ENCODE measurements around the gene WNT11. TPM values are rescaled to one million over a fixed set of nuclear protein-coding genes. Genes with fewer than 3 reads are reported as not detected.

The WNT11 gene
- total RNA-seq, 1 donor from 2014 or later = 3.4 TPM

DNA sequence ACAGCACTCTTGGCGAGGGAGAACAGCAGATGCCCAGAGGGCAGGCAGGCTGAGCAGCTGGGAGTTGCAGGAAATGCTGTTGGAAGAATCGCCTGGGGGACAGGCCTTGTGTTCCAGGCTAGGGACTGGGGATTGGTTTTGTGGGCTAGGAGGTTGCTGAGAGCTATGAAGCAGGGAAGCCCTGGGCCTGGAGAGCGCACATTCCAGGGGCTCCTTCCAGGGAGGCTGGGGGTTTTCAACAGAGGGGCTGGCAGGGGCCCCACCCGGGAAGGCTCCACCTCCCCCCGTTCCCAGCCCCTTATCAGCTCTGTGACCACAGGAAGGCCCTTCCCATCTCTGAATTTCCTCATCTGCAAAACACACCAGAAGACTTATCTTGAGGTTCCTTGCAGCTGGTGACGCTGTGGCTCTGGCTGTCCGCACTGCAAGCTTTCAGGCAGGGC lies 21.7 kb downstream of the WNT11 start:
- DNase-seq (ENCODE audit: low spot score) = no peak
- peak; percentile 25 for ATAC-seq

GRCh38 chr11:76181371-76181770 lies 24.9 kb downstream of the WNT11 start:
- ATAC-seq (no peak), DNase-seq (ENCODE audit: low spot score) (no peak)

GRCh38 chr11:76179147-76179546 lies 27.2 kb downstream of the WNT11 start:
- ATAC-seq = no peak
- no peak for DNase-seq (ENCODE audit: low spot score)

DNA sequence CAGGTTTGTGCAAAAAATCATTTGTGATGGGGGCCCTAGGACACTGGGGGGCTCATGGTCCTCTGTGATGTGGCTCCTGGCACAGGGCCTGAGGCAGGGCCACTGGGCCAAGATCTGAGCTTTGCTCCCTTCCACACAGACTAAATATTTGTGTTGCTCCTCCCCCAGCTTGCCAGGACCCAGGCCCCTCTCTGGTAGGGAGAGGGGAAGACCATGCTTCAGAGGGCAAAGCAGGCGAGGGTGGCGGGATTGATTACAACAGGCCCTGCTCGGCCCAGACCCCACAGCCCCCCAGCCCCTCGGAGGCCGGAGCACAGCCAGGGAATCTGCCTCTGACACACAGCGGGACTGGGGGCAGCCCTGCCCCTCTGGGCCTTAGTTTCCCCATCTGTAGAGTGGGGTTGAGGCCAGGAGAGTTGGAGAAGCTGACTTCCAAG lies 29.0 kb downstream of the WNT11 start:
- ATAC-seq (no peak), DNase-seq (ENCODE audit: low spot score) (no peak)

- no peak for DNase-seq (ENCODE audit: low spot score)
- ATAC-seq = no peak
Measured at GRCh38 chr11:76176463-76176862, 29.8 kb downstream of the WNT11 start.

- no peak for ATAC-seq
- DNase-seq (ENCODE audit: low spot score) = no peak
Measured at GRCh38 chr11:76175783-76176182, 30.5 kb downstream of the WNT11 start.

GRCh38 chr11:76174330-76174729 lies 32.0 kb downstream of the WNT11 start:
- ATAC-seq = no peak
- DNase-seq (ENCODE audit: low spot score) = no peak

- DNase-seq (ENCODE audit: low spot score) (no peak), ATAC-seq (no peak)
Measured at GRCh38 chr11:76173663-76174062, 32.6 kb downstream of the WNT11 start.

DNA sequence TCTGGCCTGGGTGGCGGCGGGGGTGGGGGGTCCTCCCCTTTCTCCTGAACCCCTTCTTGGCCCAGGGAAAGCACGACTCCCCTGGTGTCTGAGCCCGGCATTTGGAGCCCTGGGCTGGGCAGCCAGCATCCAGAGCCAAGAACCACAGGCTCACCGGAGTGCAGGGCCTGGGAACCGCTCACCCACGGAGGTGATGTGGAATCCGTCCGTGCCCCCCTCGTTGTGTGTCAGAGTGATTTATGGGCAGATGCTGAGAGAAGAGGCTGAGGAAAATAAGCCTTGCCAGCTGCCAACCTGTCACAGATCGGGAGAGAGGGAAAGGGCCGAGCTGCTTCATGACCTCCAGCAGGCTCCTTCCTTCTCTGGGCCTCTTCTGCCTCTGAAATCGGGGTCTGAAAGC lies 33.7 kb downstream of the WNT11 start:
- DNase-seq (ENCODE audit: low spot score) = no peak
- ATAC-seq = no peak

- DNase-seq (ENCODE audit: low spot score) (no peak), ATAC-seq (no peak)
Measured at GRCh38 chr11:76170468-76170867, 35.8 kb downstream of the WNT11 start.

DNA sequence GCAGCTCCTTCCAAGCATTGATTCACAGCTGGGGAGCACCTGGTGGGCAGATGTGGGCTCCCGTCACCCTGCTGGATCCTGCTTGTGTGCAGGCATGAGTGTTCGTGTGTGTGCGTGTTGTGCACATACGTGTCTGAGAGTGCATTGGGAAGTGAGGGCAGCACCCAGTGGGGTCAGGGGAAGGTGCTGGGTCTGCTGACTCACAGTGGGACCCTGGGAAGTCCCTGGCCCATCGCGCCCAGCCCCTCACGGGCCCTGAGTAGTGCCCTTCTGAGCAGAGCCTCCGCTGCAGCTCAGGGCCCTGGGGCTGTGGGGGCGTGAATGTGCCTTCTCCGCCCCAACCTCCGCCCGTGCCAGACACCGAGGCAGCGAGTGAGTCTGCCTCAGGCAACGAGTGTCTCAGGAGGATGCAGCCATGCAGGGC lies 36.8 kb downstream of the WNT11 start:
- ATAC-seq (no peak), DNase-seq (ENCODE audit: low spot score) (no peak)

DNA sequence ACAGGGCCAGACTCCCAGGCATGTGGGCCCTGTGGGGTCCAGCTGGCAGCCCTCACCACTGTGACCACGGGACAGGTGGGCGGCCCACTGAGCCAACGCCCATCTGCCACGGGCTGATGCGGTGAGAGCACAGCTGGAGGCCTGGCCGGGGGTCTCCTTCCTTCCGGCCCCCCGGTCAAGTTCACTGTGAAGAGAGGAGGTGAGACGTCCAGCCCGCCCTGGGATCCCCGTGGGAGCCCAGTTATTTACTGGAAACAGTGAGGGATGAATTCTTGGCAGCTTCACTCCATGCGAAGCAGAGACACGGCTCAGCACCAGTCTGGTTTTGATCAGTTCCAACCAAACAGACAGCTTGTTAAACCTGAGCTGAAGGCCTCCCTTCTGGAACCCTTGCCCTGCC lies 38.7 kb downstream of the WNT11 start:
- DNase-seq (ENCODE audit: low spot score) (no peak), ATAC-seq (no peak)

GRCh38 chr11:76166314-76166713 lies 40.0 kb downstream of the WNT11 start:
- ATAC-seq = no peak
- no peak for DNase-seq (ENCODE audit: low spot score)

DNA sequence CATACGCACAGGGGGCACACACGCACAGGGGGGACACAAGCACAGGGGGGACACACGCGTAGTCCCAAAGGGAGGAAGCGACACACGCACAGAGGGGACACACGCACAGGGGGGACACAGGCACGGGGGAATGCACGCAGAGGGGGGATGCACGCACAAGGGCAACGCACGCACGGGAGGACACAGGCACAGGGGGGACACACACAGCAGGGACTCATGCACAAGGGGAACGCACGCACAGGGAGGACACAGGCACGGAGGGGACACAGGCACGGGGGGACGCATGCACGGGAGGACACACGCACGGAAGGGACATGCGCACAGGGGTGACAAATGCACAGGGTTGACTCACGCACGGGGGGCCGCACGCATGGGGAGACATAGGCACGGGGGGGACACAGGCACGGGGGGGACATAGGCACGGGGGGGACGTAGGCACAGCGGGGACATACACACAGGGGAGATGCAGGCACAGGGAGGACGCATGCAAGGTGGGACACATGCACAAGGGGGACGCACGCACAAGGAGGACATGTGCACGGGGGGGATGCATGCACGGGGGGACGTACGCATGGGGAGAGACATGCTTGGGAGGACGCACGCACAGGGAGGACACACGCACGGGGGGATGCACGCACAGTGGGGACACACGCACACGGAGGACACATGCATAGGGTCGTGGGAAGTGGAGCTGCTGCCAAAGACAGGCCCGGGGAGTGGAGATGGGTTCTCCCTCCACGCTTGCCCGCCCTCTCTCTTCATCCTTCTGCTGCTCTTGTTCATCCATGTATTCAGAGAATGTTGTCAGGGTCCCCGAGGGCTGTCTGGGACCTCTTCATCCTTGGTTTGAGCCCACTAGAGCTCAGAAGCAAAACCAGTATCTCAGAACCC lies 41.2 kb downstream of the WNT11 start:
- DNase-seq (ENCODE audit: low spot score) = no peak
- no peak for ATAC-seq

DNA sequence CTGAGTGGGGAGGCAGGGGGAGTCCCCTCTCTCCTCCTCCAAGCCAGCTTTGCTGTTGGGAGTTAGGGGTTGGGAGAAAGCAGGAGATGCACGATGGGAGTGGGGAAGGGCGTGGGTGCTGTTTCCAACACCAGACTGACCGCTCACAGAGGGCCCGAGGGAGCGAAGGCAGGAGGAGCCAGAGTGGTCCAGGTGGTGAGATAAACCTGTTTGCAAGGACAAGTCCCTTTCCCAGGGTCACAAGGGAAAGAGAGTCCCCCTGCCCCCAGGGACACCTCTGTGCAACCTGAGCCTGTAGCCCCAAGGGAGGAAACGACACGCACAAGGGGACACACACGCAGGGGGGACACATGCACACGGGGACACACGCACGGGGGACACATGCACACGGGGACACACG lies 42.2 kb downstream of the WNT11 start:
- ATAC-seq = no peak
- DNase-seq (ENCODE audit: low spot score) = no peak

- ATAC-seq = no peak
Measured at GRCh38 chr11:76163289-76163880, 42.9 kb downstream of the WNT11 start.

DNA sequence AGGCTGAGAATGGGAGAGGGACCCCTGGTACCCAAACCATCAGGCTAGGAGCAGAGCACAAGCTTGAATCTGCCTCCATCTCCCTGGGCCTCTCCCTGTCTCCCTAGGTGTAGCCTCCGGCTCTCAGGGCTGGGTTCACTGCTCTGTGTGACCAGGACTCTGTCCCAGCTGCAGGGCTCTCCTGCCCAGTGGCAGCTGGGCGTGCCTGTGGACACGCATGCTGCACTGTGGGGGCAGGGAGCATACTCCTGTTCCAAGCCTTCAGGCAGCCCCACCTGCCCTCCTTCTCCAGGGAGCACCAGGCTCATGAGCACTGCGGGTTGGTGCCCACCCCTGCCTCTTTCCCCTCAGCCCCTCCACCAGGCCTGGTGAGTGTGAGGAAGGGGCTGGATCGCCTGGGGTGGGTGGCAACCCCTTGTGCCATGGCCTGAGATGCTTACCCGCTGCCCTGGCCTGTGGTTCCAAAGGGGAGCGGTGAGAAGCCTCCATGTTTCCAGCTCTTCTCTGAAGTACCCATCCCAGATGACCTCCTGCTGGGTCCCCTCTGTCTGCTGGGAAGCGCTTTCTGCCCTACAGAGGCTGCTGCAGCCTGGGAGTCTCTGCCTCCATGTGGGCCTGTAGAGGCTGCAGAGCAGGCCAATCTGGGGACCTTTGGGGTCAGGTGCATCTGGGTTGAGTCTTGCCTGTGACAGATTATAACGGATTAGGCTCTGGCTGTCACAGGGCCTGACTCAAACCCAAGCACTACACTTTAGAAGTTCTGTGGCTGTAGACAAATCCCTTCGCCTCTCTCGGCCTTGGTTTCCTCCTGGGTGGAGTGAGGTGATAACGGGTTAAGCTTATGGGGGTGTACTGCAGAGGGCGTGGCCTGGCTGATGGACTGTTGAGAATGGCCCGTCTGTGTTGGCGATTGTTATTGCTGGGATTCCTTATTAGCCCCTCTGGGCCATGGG lies 43.7 kb downstream of the WNT11 start:
- DNase-seq (ENCODE audit: low spot score) = no peak
- peak; percentile 13 for ATAC-seq

More at GRCh38 chr11:76163289-76163880, 42.9 kb downstream of the WNT11 start:
- no peak for DNase-seq (ENCODE audit: low spot score)

GRCh38 chr11:76161261-76161961 lies 44.9 kb downstream of the WNT11 start:
- no peak for ATAC-seq
- DNase-seq (ENCODE audit: low spot score) = no peak

DNA sequence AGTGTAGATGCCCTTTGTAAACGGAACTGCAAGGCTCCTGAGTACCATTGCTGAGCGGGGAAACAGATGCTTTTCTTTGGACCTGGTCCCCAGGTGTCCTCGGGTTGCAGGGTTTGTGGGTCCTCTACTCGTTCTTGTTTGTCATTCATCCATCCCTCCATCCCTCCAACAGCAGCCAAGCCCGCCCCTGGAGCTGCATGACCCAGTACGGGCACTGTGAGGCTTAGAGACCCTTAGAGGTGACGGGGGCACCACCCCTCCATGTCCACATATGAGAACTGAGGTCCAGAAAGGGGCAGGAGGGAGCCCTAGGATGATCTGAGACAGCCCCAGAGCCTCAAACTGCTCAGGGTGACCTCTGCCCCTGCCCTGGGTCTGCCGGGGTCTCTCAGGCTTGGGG lies 45.4 kb downstream of the WNT11 start:
- DNase-seq (ENCODE audit: low spot score) (no peak), ATAC-seq (no peak)

DNA sequence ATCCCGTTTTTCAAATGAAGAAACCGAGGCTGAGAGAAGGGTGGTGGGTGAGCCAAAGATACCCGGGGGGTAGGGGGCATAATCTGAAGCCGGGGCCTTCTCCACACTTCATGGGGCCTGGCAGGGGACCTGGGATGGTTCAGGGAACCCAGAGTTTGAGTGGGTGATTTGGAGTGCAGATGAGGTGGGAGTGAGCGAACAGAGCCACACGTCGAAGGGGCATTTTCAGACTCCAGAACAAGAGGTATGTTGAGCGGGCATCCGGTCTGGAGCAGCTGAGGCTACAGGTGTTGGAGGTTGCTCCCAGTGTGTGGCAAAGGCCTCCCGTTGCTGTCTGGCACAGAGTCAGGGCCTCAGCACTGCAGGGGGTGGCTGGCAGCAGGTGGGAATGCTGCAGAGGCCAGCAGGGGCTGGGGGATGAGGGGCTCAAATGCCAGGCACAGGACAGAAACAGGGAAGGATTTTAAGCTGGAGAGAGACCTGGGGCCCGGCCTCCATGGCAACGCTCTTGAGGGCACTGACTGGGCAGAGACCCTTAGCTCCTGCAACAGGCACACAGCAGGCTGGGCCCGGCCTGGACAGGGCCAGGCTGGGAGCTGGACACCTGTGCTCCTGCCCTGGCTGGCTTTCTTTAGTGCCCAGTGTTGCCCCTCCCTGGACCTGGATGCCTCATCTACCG lies 46.2 kb downstream of the WNT11 start:
- ATAC-seq (no peak), DNase-seq (ENCODE audit: low spot score) (no peak)

Data from left lobe of liver (tissue), 2 donors.